OCI-LY7 (cell line): ENCODE results near the gene CALU. TPM values are rescaled to one million over a fixed set of nuclear protein-coding genes. Genes with fewer than 3 reads are reported as not detected.

Source experiments
- BruUV-seq: library from RNA; stranded (reverse); fragments of 400-500 nt; replicated peaks from 2 replicates; lab custom pipeline; 2021; lab: Mats Ljungman, UMichigan
- CTCF ChIA-PET: fragments of 300-600 bp; sonication (Branson Sonifier 250); formaldehyde crosslinking; loops from one replicate; lab custom pipeline; 2022; ENCODE audit warnings: antibody characterized with exemption; ENCODE audit not compliant: unreplicated experiment; lab: Charles Lee
- POLR2A ChIA-PET: fragments of 300-600 bp; sonication (Branson Sonifier 250); formaldehyde crosslinking; loops from one replicate; lab custom pipeline; 2022; ENCODE audit warnings: antibody characterized with exemption; lab: Charles Lee
- DNase-seq: peaks from one replicate; pipeline ENCODE4 v3.0.0-alpha.2; 2015; ENCODE audit warnings: low spot score
- H2AFZ ChIP-seq: fragments of 200-600 bp; sonication (generic), shearing (Covaris generic); 2 replicates; pipeline ENCODE4 v1.6.1; 2014; ENCODE audit warnings: mild to moderate bottlenecking, antibody characterized with exemption, low read length, moderate library complexity
- H3K27ac ChIP-seq: fragments of 200-600 bp; sonication (generic); 2 replicates; pipeline ENCODE4 v1.5.1; 2014; ENCODE audit warnings: mixed run types, low read depth, mild to moderate bottlenecking, moderate library complexity, low read length, inconsistent platforms; ENCODE audit not compliant: poor library complexity, severe bottlenecking
- H3K36me3 ChIP-seq: fragments of 200-600 bp; sonication (generic); 2 replicates; pipeline ENCODE4 v1.6.1; 2014; ENCODE audit warnings: mild to moderate bottlenecking, antibody characterized with exemption, low read length, moderate library complexity, mixed read lengths; ENCODE audit not compliant: insufficient read depth
- H3K4me1 ChIP-seq: fragments of 200-600 bp; sonication (generic); 2 replicates; pipeline ENCODE4 v1.5.1; 2014; ENCODE audit warnings: mild to moderate bottlenecking, low read length; ENCODE audit not compliant: insufficient read depth, poor library complexity, severe bottlenecking
- H3K4me2 ChIP-seq: fragments of 200-600 bp; sonication (generic); 2 replicates; pipeline ENCODE4 v1.6.1; 2014; ENCODE audit warnings: mild to moderate bottlenecking, low read length
- H3K4me3 ChIP-seq: fragments of 200-600 bp; sonication (generic); 2 replicates; pipeline ENCODE4 v1.5.1; 2014; ENCODE audit warnings: mild to moderate bottlenecking, low read depth, low read length; ENCODE audit not compliant: poor library complexity, severe bottlenecking
- H3K79me2 ChIP-seq: fragments of 200-600 bp; sonication (generic); 2 replicates; pipeline ENCODE4 v1.6.1; 2016; ENCODE audit warnings: low read depth, mild to moderate bottlenecking, low read length, moderate library complexity, mixed read lengths; ENCODE audit not compliant: insufficient read depth
- H3K9me2 ChIP-seq: fragments of 200-600 bp; sonication (generic); 2 replicates; pipeline ENCODE4 v1.6.1; 2016; ENCODE audit warnings: mild to moderate bottlenecking, low read length, mixed read lengths; ENCODE audit not compliant: insufficient read depth
- H3K9me3 ChIP-seq: fragments of 200-600 bp; sonication (generic); 2 replicates; pipeline ENCODE4 v1.6.1; 2014; ENCODE audit warnings: mild to moderate bottlenecking, mixed run types, low read length, mixed read lengths
- H4K20me1 ChIP-seq: fragments of 200-600 bp; sonication (generic); 2 replicates; pipeline ENCODE4 v1.6.1; 2014; ENCODE audit warnings: mild to moderate bottlenecking, antibody characterized with exemption, low read length, moderate library complexity, mixed read lengths; ENCODE audit not compliant: insufficient read depth
- CTCF ChIP-seq: fragments of 200-600 bp; sonication (generic); conservative IDR thresholded peaks from 2 replicates; pipeline ENCODE4 v1.5.1; 2014; ENCODE audit warnings: mild to moderate bottlenecking, antibody characterized with exemption, low read length, moderate library complexity, mixed read lengths
- EZH2phosphoT487 ChIP-seq: fragments of 200-600 bp; sonication (generic); IDR thresholded peaks from 2 replicates; pipeline ENCODE4 v1.6.1; 2018; ENCODE audit warnings: low read depth, borderline replicate concordance, mild to moderate bottlenecking, mixed run types, antibody characterized with exemption, low read length, moderate library complexity, mixed read lengths
- intact Hi-C: fragments of 100-400 bp; cut with micrococcal nuclease; formaldehyde crosslinking; loops from one replicate; pipeline ENCODE4 v1.10.0; 2022; ENCODE audit not compliant: unreplicated experiment
- total RNA-seq, 2 experiments: library from RNA; depleted of rRNA in 1 of 2; stranded (reverse); fragments of >200 nt in 1 of 2; shearing (Covaris generic) in 1 of 2; gene quantifications; 2 replicates each; pipeline ENCODE4 v1.2.3, GENCODE V29; 2014 to 2022

The CALU gene
- total RNA-seq, 2 experiments from 2014 or later: 45.6 to 52.8 TPM

GRCh38 chr7:128697302-128697905, 41.8 kb upstream of the CALU start:
- intact Hi-C loops: no loop called here
- DNase-seq: peak; percentile 45
- H3K4me1 ChIP-seq: no peaks in the 10 kb centered on the region
- TF ChIP-seq CTCF (peak; percentile 53), EZH2phosphoT487 (peak; percentile 70; the same call in 1 of the 2 replicates)
- no peaks in the 10 kb centered on the region for H3K9me3 ChIP-seq
- no peak overlapping the region for H3K27ac ChIP-seq
- H3K36me3 ChIP-seq: no peaks in the 10 kb centered on the region
- peak overlapping the region; percentile 61; the same call in 1 of the 2 replicates for H3K4me2 ChIP-seq
- CTCF ChIA-PET: no interaction called here
- no peaks in the 10 kb centered on the region for H3K9me2 ChIP-seq
- no peaks in the 10 kb centered on the region for H3K79me2 ChIP-seq
- no peaks in the 10 kb centered on the region for H4K20me1 ChIP-seq
- no TSS peak for BruUV-seq
- peak overlapping the region; percentile 43 for H3K4me3 ChIP-seq
- POLR2A ChIA-PET: interaction anchor here (0.6 kb wide), 1 partner anchor 26 kb away, joined by 5 read pairs; no protein-coding TSS in a partner anchor
- peak overlapping the region; percentile 13; the same call in 1 of the 2 replicates for H2AFZ ChIP-seq

DNA sequence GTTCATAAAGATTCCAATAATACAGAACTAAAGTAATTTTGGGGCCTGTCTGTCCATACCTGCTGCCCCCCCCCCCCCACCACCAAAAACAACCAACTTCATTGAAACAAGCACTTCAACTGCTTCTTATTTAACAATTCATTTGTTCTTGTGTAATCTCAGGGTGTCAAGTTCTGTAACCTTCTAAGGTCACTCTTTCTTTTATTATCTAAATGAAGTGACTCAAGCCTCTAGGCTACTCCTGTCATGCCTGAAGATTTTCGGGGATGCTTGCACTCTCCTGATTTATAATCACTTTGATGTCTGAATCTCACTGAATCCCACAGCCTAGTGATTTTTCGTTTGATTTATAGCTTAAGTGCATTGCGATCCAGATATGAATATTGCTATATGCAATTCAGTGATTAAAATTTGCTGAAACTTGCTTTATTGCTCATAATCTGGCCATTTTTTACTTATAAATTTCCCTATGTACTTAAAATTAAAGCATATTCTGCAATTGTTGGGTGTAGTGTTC, 39.9 kb upstream of the CALU start:
- Histone ChIP-seq H3K79me2 (no peaks in the 10 kb centered on the region), H3K4me3 (no peak overlapping the region), H3K9me2 (no peaks in the 10 kb centered on the region), H4K20me1 (no peaks in the 10 kb centered on the region), H3K4me2 (no peak overlapping the region), H2AFZ (no peak overlapping the region), H3K9me3 (no peaks in the 10 kb centered on the region), H3K36me3 (no peaks in the 10 kb centered on the region), H3K4me1 (no peaks in the 10 kb centered on the region), H3K27ac (no peak overlapping the region)
- ChIA-PET CTCF (no interaction called here), POLR2A (interaction anchor here (1.1 kb wide), 1 partner anchor 32 kb away, joined by 3 read pairs; no protein-coding TSS in a partner anchor)
- no TSS peak for BruUV-seq
- TF ChIP-seq EZH2phosphoT487 (no peak), CTCF (no peak)
- DNase-seq: no peak
- intact Hi-C loops: no loop called here

- no peak overlapping the region for H2AFZ ChIP-seq
- no peak overlapping the region for H3K27ac ChIP-seq
- DNase-seq: no peak
- H3K9me2 ChIP-seq: no peaks in the 10 kb centered on the region
- H3K4me3 ChIP-seq: no peak overlapping the region
- TF ChIP-seq EZH2phosphoT487 (no peak), CTCF (no peak)
- H3K36me3 ChIP-seq: no peaks in the 10 kb centered on the region
- no peaks in the 10 kb centered on the region for H3K9me3 ChIP-seq
- intact Hi-C loops: no loop called here
- H3K4me1 ChIP-seq: no peaks in the 10 kb centered on the region
- no TSS peak for BruUV-seq
- CTCF ChIA-PET: no interaction called here
- H4K20me1 ChIP-seq: no peaks in the 10 kb centered on the region
- POLR2A ChIA-PET: interaction anchor here (0.6 to 1.1 kb wide), 4 partner anchors 31 to 858 kb away, joined by 3 to 4 read pairs (median 4); no protein-coding TSS in a partner anchor
- H3K4me2 ChIP-seq: no peak overlapping the region
- no peaks in the 10 kb centered on the region for H3K79me2 ChIP-seq
Measured at GRCh38 chr7:128699895-128700294, 39.3 kb upstream of the CALU start.
